ENCODE measurements around the gene THSD8. TPM values are rescaled to one million over a fixed set of nuclear protein-coding genes. Genes with fewer than 3 reads are reported as not detected.

THSD8 gene
- total RNA-seq: not detected in 2 replicates

GRCh38 chr19:12801466-12802266, at the start of gene THSD8, which contains the start of gene PRDX2:
Gene THSD8 (plus strand): TSS chr19:12802069. CDS start chr19:12802072, 3 bp downstream.
Gene PRDX2 (minus strand): TSS chr19:12801800. CDS start chr19:12801261, 539 bp downstream.

GRCh38 chr19:12774588-12775555, 27.0 kb upstream of the THSD8 start, which contains the start of gene HOOK2:
Gene HOOK2 (minus strand): TSS chr19:12775552. CDS start chr19:12775449, 103 bp downstream.

GRCh38 chr19:12791345-12792050, 10.4 kb upstream of the THSD8 start, which contains the start of gene JUNB:
Gene JUNB (plus strand): TSS chr19:12791486. CDS start chr19:12791772, 286 bp downstream.

GRCh38 chr19:12806242-12807081, 4.6 kb downstream of the THSD8 start, which contains the start of gene RNASEH2A:
Gene RNASEH2A (plus strand): TSS chr19:12806584. CDS start chr19:12806674, 90 bp downstream.

GRCh38 chr19:12834566-12834943, 32.7 kb downstream of the THSD8 start, which contains the start of gene RTBDN:
Gene RTBDN (minus strand): TSS chr19:12834579. CDS start chr19:12829979, 4,600 bp downstream.

GRCh38 chr19:12838182-12838885, 36.5 kb downstream of the THSD8 start, which contains the start of gene MAST1:
Gene MAST1 (plus strand): TSS chr19:12838515. CDS start chr19:12838573, 58 bp downstream.

Other genes with a start within 250 kb of the THSD8 start
- 7.3 and 10.9 TPM in 2 replicates for gene ZNF490, start 191.3 kb upstream of the THSD8 start, total RNA-seq
- gene ZNF791, start 191.1 kb upstream of the THSD8 start, total RNA-seq: 15.9 and 17.5 TPM in 2 replicates
- gene MAN2B1, start 135.3 kb upstream of the THSD8 start, total RNA-seq: 13.8 and 32.4 TPM in 2 replicates
- 9.9 and 11.3 TPM in 2 replicates for gene WDR83, start 135.3 kb upstream of the THSD8 start, total RNA-seq
- gene DHPS, start 120.2 kb upstream of the THSD8 start, total RNA-seq: 58.6 and 74.8 TPM in 2 replicates
- not detected in 2 replicates for gene GNG14, start 114.1 kb upstream of the THSD8 start, total RNA-seq
- gene FBXW9, start 105.4 kb upstream of the THSD8 start, total RNA-seq: 3.7 and 7.9 TPM in 2 replicates
- gene TNPO2, start 78.1 kb upstream of the THSD8 start, total RNA-seq: 27.0 and 27.1 TPM in 2 replicates
- 121 and 222 TPM in 2 replicates for gene TRIR, start 67.4 kb upstream of the THSD8 start, total RNA-seq
- 79.8 and 154 TPM in 2 replicates for gene GET3, start 64.6 kb upstream of the THSD8 start, total RNA-seq
- gene BEST2, start 50.3 kb upstream of the THSD8 start, total RNA-seq: not detected in 2 replicates
- gene HOOK2, start 26.5 kb upstream of the THSD8 start, total RNA-seq: 11.1 and 18.3 TPM in 2 replicates
- 78.2 and 101 TPM in 2 replicates for gene JUNB, start 10.6 kb upstream of the THSD8 start, total RNA-seq
- gene PRDX2, start 269 bp upstream of the THSD8 start, total RNA-seq: 184 and 196 TPM in 2 replicates
- 10.1 and 78.6 TPM in 2 replicates for gene RNASEH2A, start 4.5 kb downstream of the THSD8 start, total RNA-seq
- not detected in 2 replicates for gene RTBDN, start 32.5 kb downstream of the THSD8 start, total RNA-seq
- gene MAST1, start 36.4 kb downstream of the THSD8 start, total RNA-seq: 3.4 TPM in 1 of 2 replicates, not detected in the other
- gene DNASE2, start 79.4 kb downstream of the THSD8 start, total RNA-seq: 7.9 and 28.8 TPM in 2 replicates
- not detected in 2 replicates for gene KLF1, start 85.1 kb downstream of the THSD8 start, total RNA-seq
- gene GCDH, start 89.1 kb downstream of the THSD8 start, total RNA-seq: 30.4 and 48.3 TPM in 2 replicates
- gene SYCE2, start 117.2 kb downstream of the THSD8 start, total RNA-seq: 0.19 and 0.28 TPM in 2 replicates
- 55.8 and 94.5 TPM in 2 replicates for gene FARSA, start 131.6 kb downstream of the THSD8 start, total RNA-seq
- gene CALR, start 136.5 kb downstream of the THSD8 start, total RNA-seq: 1,835 and 1,876 TPM in 2 replicates
- 42.6 and 75.7 TPM in 2 replicates for gene RAD23A, start 143.8 kb downstream of the THSD8 start, total RNA-seq
- 13.5 and 41.2 TPM in 2 replicates for gene GADD45GIP1, start 155.2 kb downstream of the THSD8 start, total RNA-seq
- not detected in 2 replicates for gene DAND5, start 167.5 kb downstream of the THSD8 start, total RNA-seq
- 22.4 and 34.1 TPM in 2 replicates for gene NFIX, start 193.4 kb downstream of the THSD8 start, total RNA-seq